Measurements from ENCODE around the gene CREB3. TPM values are rescaled to one million over a fixed set of nuclear protein-coding genes. Genes with fewer than 3 reads are reported as not detected.

The CREB3 gene
- total RNA-seq, 1 experiment from 2014 or later = 27.3 TPM

- peaks cover 9 to 22% (median 20%) of the 10 kb centered on the region in 3 experiments; a peak in 5 of 7 replicates for H3K36me3 Mint-ChIP-seq (ENCODE audit: insufficient read depth in 1 of 3, low read depth in 3 of 3)
- Histone ChIP-seq H3K4me1 (ENCODE audit: insufficient read depth, low read length) (peaks cover 25% of the 10 kb centered on the region; the same call in 1 of the 2 replicates), H4K20me1 (ENCODE audit: control insufficient read depth, insufficient read depth, insufficient read length) (no peaks in the 10 kb centered on the region)
These were observed 866 bp upstream of the CREB3 start for GRCh38 chr9:35731415-35732184.

More at GRCh38 chr9:35731415-35732184, 866 bp upstream of the CREB3 start:
- H3K27me3 ChIP-seq (ENCODE audit: insufficient read depth, low read length) = no peaks in the 10 kb centered on the region
- H3K9me3 ChIP-seq (ENCODE audit: control insufficient read depth, low read depth, low read length) = no peaks in the 10 kb centered on the region
- H2BK5ac ChIP-seq (ENCODE audit: insufficient read length, low read length) = no peak overlapping the region
- peak overlapping the region; percentile 14 for H3K27ac ChIP-seq (ENCODE audit: insufficient read length, low read depth, low read length)
- no peak for TF ChIP-seq CTCF (conservative IDR thresholded peaks at IDR 0.05)
- peak overlapping the region; percentile 76 for H3K18ac ChIP-seq (ENCODE audit: insufficient read length, low read depth, low read length)
- H3K4me3 Mint-ChIP-seq = no peak overlapping the region; a peak in 4 of 5 replicates
- DNase-seq = no peak
- peak overlapping the region; percentile 63 to 97 (median 66) for H3K27ac Mint-ChIP-seq
- H4K91ac ChIP-seq (ENCODE audit: insufficient read length, low read depth, low read length) = no peak overlapping the region
- H3T11ph ChIP-seq (ENCODE audit: low read length) = no peak overlapping the region
- H3K56ac ChIP-seq (ENCODE audit: insufficient read length, low read depth, low read length) = no peak overlapping the region
- peaks cover 6% of the 10 kb centered on the region; the same call in 1 of the 2 replicates for H3K79me2 ChIP-seq (ENCODE audit: insufficient read depth, low read length)
- H2AK5ac ChIP-seq (ENCODE audit: insufficient read length, low read length) = no peak overlapping the region
- peak overlapping the region; percentile 84 for H3K9ac ChIP-seq (ENCODE audit: extremely low read depth, insufficient read length, low read length)
- no peak overlapping the region for H4K8ac ChIP-seq (replicated peaks; ENCODE audit: insufficient read length, low read depth, low read length)
- H2BK12ac ChIP-seq (ENCODE audit: insufficient read length, low read depth, low read length) = no peak overlapping the region
- no peak overlapping the region for H2BK20ac ChIP-seq (ENCODE audit: low read depth, low read length, poor library complexity, severe bottlenecking)
- no peak overlapping the region for H3K23ac ChIP-seq (ENCODE audit: insufficient read length, low read depth, low read length)
- H3K4me2 ChIP-seq (ENCODE audit: insufficient read depth, insufficient read length, low read length) = peak overlapping the region; percentile 84
- H3K14ac ChIP-seq (ENCODE audit: insufficient read depth, low read length) = peak overlapping the region; percentile 84; the same call in 1 of the 2 replicates
- peaks cover 7% of the 10 kb centered on the region for H3K23me2 ChIP-seq (ENCODE audit: insufficient read length, low read depth, low read length, poor library complexity, severe bottlenecking)
- no peak overlapping the region for H2BK120ac ChIP-seq (ENCODE audit: low read depth, low read length, poor library complexity, severe bottlenecking)
- no peaks in the 10 kb centered on the region for H3K9me3 Mint-ChIP-seq
- no peaks in the 10 kb centered on the region for H3K27me3 Mint-ChIP-seq (ENCODE audit: low read depth)
- peaks cover 15 to 16% of the 10 kb centered on the region in 2 experiments for H3K4me1 Mint-ChIP-seq
- no peaks in the 10 kb centered on the region for H3K79me1 ChIP-seq (ENCODE audit: insufficient read depth, low read depth, low read length, poor library complexity, severe bottlenecking)
- H2BK15ac ChIP-seq (ENCODE audit: low read depth, low read length) = no peak overlapping the region
- WGBS (ENCODE audit: extremely low coverage, insufficient read length, low lambda C conversion rate) = no CpG with 5 or more reads among the region's 47 CpGs
- H2AFZ ChIP-seq (ENCODE audit: low read length) = no peak overlapping the region
- no peak overlapping the region for H3K4ac ChIP-seq (ENCODE audit: low read depth, low read length)
- no peak overlapping the region for H4K5ac ChIP-seq (ENCODE audit: insufficient read length, low read depth, low read length)

Data from H9 (cell line).